H1 (cell line): ENCODE results near the gene KCNAB2. TPM values are rescaled to one million over a fixed set of nuclear protein-coding genes. Genes with fewer than 3 reads are reported as not detected.
A peak's percentile ranks its signal among the peaks of the same experiment; 100 is the strongest.

ENCODE experiments used
- CTCF ChIA-PET: fragments of 300-600 bp; sonication (Branson Sonifier 250); formaldehyde crosslinking; loops from one replicate; lab custom pipeline; 2021; ENCODE audit not compliant: partially characterized antibody; lab: Charles Lee
- POLR2A ChIA-PET: fragments of 300-600 bp; sonication (Branson Sonifier 250); formaldehyde crosslinking; loops from one replicate; lab custom pipeline; 2021; ENCODE audit warnings: inconsistent platforms; ENCODE audit not compliant: partially characterized antibody; lab: Charles Lee
- DNase-seq, 2 experiments: peaks; one replicate each; pipeline versions ENCODE4 v3.0.0 to v3.0.0-alpha.2; 2010 to 2022; ENCODE audit warnings: low spot score in 2 of 2, low read depth in 1 of 2, mixed read lengths in 1 of 2
- FAIRE-seq: peaks from 2 replicates; lab custom pipeline; 2011; peaks lifted over from hg19 to GRCh38; lab: Jason Lieb, UNC
- H2AFZ ChIP-seq: 2 replicates; pipeline ENCODE4 v1.8.1; 2012; ENCODE audit warnings: low read length, inconsistent platforms
- H2AK5ac ChIP-seq: 2 replicates; pipeline ENCODE4 v1.6.1; 2013; ENCODE audit warnings: low read depth, low read length
- H2BK120ac ChIP-seq: replicated peaks from 2 replicates; pipeline ENCODE3; 2013; ENCODE audit warnings: low read depth, low read length, inconsistent platforms
- H2BK12ac ChIP-seq: 2 replicates; pipeline ENCODE4 v1.6.1; 2013; ENCODE audit warnings: low read depth, low read length
- H2BK15ac ChIP-seq: 2 replicates; pipeline ENCODE4 v1.6.1; 2013; ENCODE audit warnings: low read length
- H2BK20ac ChIP-seq: 2 replicates; pipeline ENCODE4 v1.6.1; 2013; ENCODE audit warnings: low read length
- H2BK5ac ChIP-seq: 2 replicates; pipeline ENCODE4 v1.6.1; 2013; ENCODE audit warnings: low read depth, low read length
- H3K14ac ChIP-seq: 2 replicates; pipeline ENCODE4 v1.6.1; 2013; ENCODE audit warnings: inconsistent platforms; ENCODE audit not compliant: insufficient read length
- H3K18ac ChIP-seq: 2 replicates; pipeline ENCODE4 v1.6.1; 2013; ENCODE audit warnings: low read length; ENCODE audit errors: extremely low read depth
- H3K23ac ChIP-seq: 2 replicates; pipeline ENCODE4 v1.6.1; 2013; ENCODE audit warnings: inconsistent platforms; ENCODE audit not compliant: insufficient read length
- H3K23me2 ChIP-seq: 2 replicates; pipeline ENCODE4 v1.6.1; 2013; ENCODE audit warnings: low read depth, low read length
- H3K27ac ChIP-seq: 2 replicates; pipeline ENCODE4 v1.6.1; 2011; ENCODE audit warnings: low read depth, low read length, inconsistent platforms
- H3K27me3 ChIP-seq, 4 experiments: replicated peaks in 1 of 4; 1 replicate in 1 of 4; 2 replicates in 3 of 4; pipeline versions ENCODE4 v1.6.1 to v1.8.1; 2011 to 2013; ENCODE audit warnings: low read length in 3 of 4, mild to moderate bottlenecking in 3 of 4, inconsistent platforms in 2 of 4, mixed read lengths in 2 of 4, moderate library complexity in 1 of 4; ENCODE audit not compliant: control insufficient read depth in 3 of 4, insufficient read depth in 3 of 4; ENCODE audit errors: extremely low read depth in 1 of 4
- H3K36me3 ChIP-seq, 4 experiments: 2 replicates each; pipeline versions ENCODE4 v1.6.1 to v1.8.1; 2011 to 2013; ENCODE audit warnings: mild to moderate bottlenecking in 4 of 4, low read length in 3 of 4, moderate library complexity in 2 of 4, control low read depth in 1 of 4, inconsistent platforms in 1 of 4; ENCODE audit not compliant: insufficient read depth in 4 of 4, control insufficient read depth in 2 of 4
- H3K4ac ChIP-seq: replicated peaks from 2 replicates; pipeline ENCODE3; 2013; ENCODE audit warnings: low read length, low read depth, mixed read lengths, inconsistent platforms; ENCODE audit not compliant: insufficient read length
- H3K4me1 ChIP-seq, 4 experiments: replicated peaks in 1 of 4; 1 replicate in 1 of 4; 2 replicates in 3 of 4; pipeline versions ENCODE4 v1.6.1 to v1.8.1; 2011 to 2013; ENCODE audit warnings: low read length in 3 of 4, inconsistent platforms in 2 of 4, mixed read lengths in 1 of 4; ENCODE audit not compliant: insufficient read depth in 4 of 4, control insufficient read depth in 3 of 4
- H3K4me2 ChIP-seq, 2 experiments: 2 replicates each; pipeline versions ENCODE4 v1.6.1 to v1.8.1; 2011 to 2013; ENCODE audit warnings: low read depth in 2 of 2, low read length in 2 of 2, control low read depth in 1 of 2, inconsistent platforms in 1 of 2, mild to moderate bottlenecking in 1 of 2; ENCODE audit not compliant: insufficient read depth in 1 of 2
- H3K4me3 ChIP-seq, 4 experiments: fragments of 200-600, 300-600 bp in 1 of 4; sonication (generic), shearing (Covaris generic), sonication (Bioruptor Twin) in 1 of 4; 2 replicates each; pipeline versions ENCODE4 v1.5.1 to v1.8.1; 2011 to 2016; ENCODE audit warnings: low read length in 4 of 4, low read depth in 3 of 4, control low read depth in 2 of 4, inconsistent platforms in 2 of 4, mild to moderate bottlenecking in 2 of 4, mixed read lengths in 1 of 4, moderate library complexity in 1 of 4; ENCODE audit not compliant: insufficient read depth in 2 of 4; ENCODE audit errors: extremely low read depth in 1 of 4
- H3K56ac ChIP-seq: replicated peaks from 2 replicates; pipeline ENCODE3; 2013; ENCODE audit warnings: low read depth, mild to moderate bottlenecking, mixed read lengths, low read length, inconsistent platforms; ENCODE audit not compliant: insufficient read length
- H3K79me1 ChIP-seq: 2 replicates; pipeline ENCODE4 v1.6.1; 2013; ENCODE audit warnings: low read depth, low read length, control low read depth
- H3K79me2 ChIP-seq, 2 experiments: 2 replicates each; pipeline versions ENCODE4 v1.6.1 to v1.8.1; 2012 to 2013; ENCODE audit warnings: low read length in 2 of 2, mild to moderate bottlenecking in 2 of 2, inconsistent platforms in 1 of 2; ENCODE audit not compliant: insufficient read depth in 2 of 2, control insufficient read depth in 1 of 2
- H3K9ac ChIP-seq, 4 experiments: replicated peaks in 1 of 4; 1 replicate in 1 of 4; 2 replicates in 3 of 4; pipeline versions ENCODE4 v1.6.1 to v1.8.1; 2011 to 2013; ENCODE audit warnings: low read depth in 3 of 4, low read length in 3 of 4, control low read depth in 2 of 4, mild to moderate bottlenecking in 2 of 4, moderate library complexity in 2 of 4, inconsistent platforms in 1 of 4; ENCODE audit errors: extremely low read depth in 1 of 4
- H3K9me3 ChIP-seq, 2 experiments: 2 replicates each; pipeline versions ENCODE4 v1.6.1 to v1.8.1; 2012 to 2013; ENCODE audit warnings: mild to moderate bottlenecking in 2 of 2, moderate library complexity in 2 of 2, control low read depth in 1 of 2, inconsistent platforms in 1 of 2, low read depth in 1 of 2, low read length in 1 of 2, mixed read lengths in 1 of 2; ENCODE audit not compliant: insufficient read depth in 2 of 2
- H4K20me1 ChIP-seq, 2 experiments: replicated peaks in 1 of 2; 2 replicates each; pipeline versions ENCODE3 to v1.8.1; 2011 to 2013; ENCODE audit warnings: inconsistent platforms in 2 of 2, low read length in 2 of 2, mild to moderate bottlenecking in 1 of 2; ENCODE audit not compliant: insufficient read depth in 2 of 2, control insufficient read depth in 1 of 2
- H4K5ac ChIP-seq: 2 replicates; pipeline ENCODE4 v1.6.1; 2013; ENCODE audit warnings: low read length, low read depth, mixed read lengths, inconsistent platforms; ENCODE audit not compliant: insufficient read length
- H4K8ac ChIP-seq: 2 replicates; pipeline ENCODE4 v1.8.0; 2013; ENCODE audit warnings: mild to moderate bottlenecking, moderate library complexity, low read length, inconsistent platforms; ENCODE audit not compliant: insufficient read depth; ENCODE audit errors: extremely low read depth
- H4K91ac ChIP-seq: replicated peaks from 2 replicates; pipeline ENCODE3; 2013; ENCODE audit warnings: low read length, mixed read lengths, inconsistent platforms; ENCODE audit not compliant: insufficient read length
- ATF2 ChIP-seq: IDR thresholded peaks from 2 replicates; pipeline ENCODE4 v1.6.1; 2012; ENCODE audit warnings: low read length, inconsistent platforms
- CBX5 ChIP-seq: fragments of 300-800, 300-1000 bp; sonication (generic); IDR thresholded peaks from 2 replicates; pipeline ENCODE4 v1.7.1; 2016; ENCODE audit warnings: antibody characterized with exemption, low read length, low read depth
- CREB1 ChIP-seq: IDR thresholded peaks from 2 replicates; pipeline ENCODE4 v1.6.1; 2012; ENCODE audit warnings: inconsistent platforms
- KDM4A ChIP-seq: IDR thresholded peaks from one replicate; pipeline ENCODE4 v1.7.1; 2012; ENCODE audit warnings: low read depth, mild to moderate bottlenecking, moderate library complexity, low read length, inconsistent platforms; ENCODE audit not compliant: severe bottlenecking
- NANOG ChIP-seq: IDR thresholded peaks from 2 replicates; pipeline ENCODE4 v1.6.1; 2011; ENCODE audit warnings: low read length, low read depth, mild to moderate bottlenecking, inconsistent platforms; ENCODE audit not compliant: insufficient read depth, poor library complexity, severe bottlenecking
- NRF1 ChIP-seq: IDR thresholded peaks from 2 replicates; pipeline ENCODE4 v1.6.1; 2011; ENCODE audit warnings: mild to moderate bottlenecking, low read depth, low read length, improper control_type of control experiment
- PHF8 ChIP-seq: fragments of 200-600 bp; sonication (generic); conservative IDR thresholded peaks from 2 replicates; pipeline ENCODE4 v1.7.1; 2012; ENCODE audit warnings: low read depth, mild to moderate bottlenecking, inconsistent platforms, low read length, moderate library complexity
- SIRT6 ChIP-seq: IDR thresholded peaks from one replicate; pipeline ENCODE4 v1.7.1; 2012; ENCODE audit warnings: low read length, inconsistent platforms
- SIX5 ChIP-seq: IDR thresholded peaks from 2 replicates; pipeline ENCODE4 v1.6.1; 2011; ENCODE audit warnings: mild to moderate bottlenecking, low read depth, low read length
- SP1 ChIP-seq: IDR thresholded peaks from 2 replicates; pipeline ENCODE4 v1.6.1; 2011; ENCODE audit warnings: low read depth, low read length
- SP2 ChIP-seq: IDR thresholded peaks from 2 replicates; pipeline ENCODE4 v1.6.1; 2012; ENCODE audit warnings: mild to moderate bottlenecking, low read length, inconsistent platforms
- SRF ChIP-seq: IDR thresholded peaks from 2 replicates; pipeline ENCODE4 v1.6.1; 2011; ENCODE audit warnings: mild to moderate bottlenecking, low read depth, low read length, moderate library complexity
- TBP ChIP-seq: IDR thresholded peaks from 2 replicates; pipeline ENCODE4 v1.6.1; 2011; ENCODE audit warnings: low read depth, low read length, improper control_type of control experiment
- WGBS, 2 experiments: shearing (Covaris generic) in 1 of 2; methylation state at CpG; one replicate each; pipeline versions ENCODE4 v1.1.6 to v1.1.7; 2013 to 2015; ENCODE audit warnings: low lambda C conversion rate in 2 of 2, mixed read lengths in 2 of 2, inconsistent platforms in 1 of 2, low coverage in 1 of 2, missing lambda C conversion rate in 1 of 2; ENCODE audit not compliant: insufficient replicate concordance in 2 of 2, insufficient coverage in 1 of 2, insufficient read length in 1 of 2; ENCODE audit errors: extremely low coverage in 1 of 2, missing lambda C conversion rate in 1 of 2; 5-methylcytosine and 5-hydroxymethylcytosine counted together
- polyA plus RNA-seq, 7 experiments: library from polyadenylated mRNA; depleted of rRNA in 3 of 7; stranded (reverse) in 5 of 7; unstranded in 2 of 7; fragments of >200 nt in 5 of 7; fragments of 200-250 nt in 2 of 7; gene quantifications; 1 replicate in 5 of 7; 2 replicates in 1 of 7; 4 replicates in 1 of 7; pipeline versions ENCODE4 v1.2.1 to v1.2.3, GENCODE V29; 2011 to 2013; ENCODE audit warnings: missing spikeins in 2 of 7, mixed read lengths in 2 of 7
- total RNA-seq: library from RNA; stranded (reverse); fragmentation: NEBNext Ultra II Directional; extraction: Animal tissue kit (Norgen Biotek cat#: 25700); gene quantifications from 2 replicates; pipeline ENCODE4 v1.2.1, GENCODE V29; 2021

KCNAB2 gene
- total and polyA plus RNA-seq, 2 of the 8 experiments (the other 6 are each of a cell fraction or from before 2014, with no cell fraction given): 4.5 to 7.0 TPM

DNA sequence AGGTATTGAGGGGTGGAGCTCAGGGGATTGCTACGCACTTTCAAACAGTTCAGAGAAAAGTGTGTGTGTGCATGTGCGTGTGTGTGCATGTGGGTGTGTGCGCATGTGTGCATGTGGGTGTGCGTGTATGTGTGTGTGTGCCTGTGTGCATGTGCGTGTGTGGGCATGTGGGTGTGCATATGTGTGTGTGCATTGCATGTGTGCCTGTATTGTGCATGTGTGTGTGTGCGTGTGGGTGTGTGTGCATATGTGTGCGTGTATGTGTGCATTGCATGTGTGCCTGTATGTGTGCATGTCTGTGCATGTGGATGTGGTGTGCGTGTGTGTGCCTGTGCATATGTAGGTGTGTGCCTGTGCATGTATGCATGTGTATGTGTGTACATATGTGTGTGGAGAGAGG, 12.6 kb upstream of the KCNAB2 start:
- CTCF ChIA-PET: interaction anchor here (0.6 to 4.3 kb wide), 20 partner anchors 7 to 327 kb away, joined by 3 to 32 read pairs (median 5); partner anchors contain the start of gene KCNAB2
- DNase-seq (no peak), FAIRE-seq (no peak)
- peaks cover 3% of the 10 kb centered on the region; the same call in 1 of the 2 replicates for H3K79me1 ChIP-seq
- H3K27me3 ChIP-seq: peaks cover 0 to 5% (median 2%) of the 10 kb centered on the region in 4 experiments; a peak in 4 of 7 replicates
- H2AFZ ChIP-seq: no peak overlapping the region
- peak overlapping the region; percentile 66 for H4K91ac ChIP-seq
- no peaks in the 10 kb centered on the region for H3K36me3 ChIP-seq
- H2BK5ac ChIP-seq: no peak overlapping the region
- H3K4me1 ChIP-seq: peaks cover 0 to 13% (median 7%) of the 10 kb centered on the region in 4 experiments; a peak in 5 of 7 replicates
- no peak overlapping the region for H3K27ac ChIP-seq
- H3K14ac ChIP-seq: no peak overlapping the region
- no peak overlapping the region for H4K5ac ChIP-seq
- H3K79me2 ChIP-seq: no peaks in the 10 kb centered on the region
- 88% methylated on average over 8 of the region's 8 CpGs; no CpG with 5 or more reads in 1 of the 2 experiments for WGBS, 2 experiments
- no peak overlapping the region for H2BK20ac ChIP-seq
- H4K8ac ChIP-seq: no peak overlapping the region
- no peak overlapping the region for H3K56ac ChIP-seq
- no peak overlapping the region for H3K4me3 ChIP-seq
- no peak overlapping the region for H2BK120ac ChIP-seq
- POLR2A ChIA-PET: no interaction called here
- no peak overlapping the region; a peak in 1 of 4 replicates for H3K4me2 ChIP-seq
- H3K4ac ChIP-seq: peak overlapping the region; percentile 61
- H2BK12ac ChIP-seq: peak overlapping the region; percentile 41; the same call in 1 of the 2 replicates
- no peak overlapping the region for H3K23ac ChIP-seq
- peaks cover 0 to 11% of the 10 kb centered on the region in 2 experiments for H4K20me1 ChIP-seq
- peak overlapping the region in 1 of 4 experiments; percentile 18; a peak in 1 of 7 replicates for H3K9ac ChIP-seq
- H2BK15ac ChIP-seq: 0 out of 2 replicates have a peak overlapping the region, but pooled peaks have one; percentile 76
- H2AK5ac ChIP-seq: peak overlapping the region; percentile 67
- H3K9me3 ChIP-seq: no peaks in the 10 kb centered on the region
- H3K18ac ChIP-seq: no peak overlapping the region
- peaks cover 12% of the 10 kb centered on the region; the same call in 1 of the 2 replicates for H3K23me2 ChIP-seq
- no peak for TF ChIP-seq NANOG
- no peak for TF ChIP-seq CBX5
- no peak for TF ChIP-seq SP2
- TF ChIP-seq SP1: no peak
- no peak for TF ChIP-seq CREB1
- TF ChIP-seq KDM4A: no peak
- no peak for TF ChIP-seq NRF1
- TF ChIP-seq SRF: no peak
- no peak for TF ChIP-seq TBP
- no peak for TF ChIP-seq SIX5
- no peak for TF ChIP-seq PHF8
- TF ChIP-seq ATF2: no peak
- no peak for TF ChIP-seq SIRT6
